ENCODE data around the gene RC3H2.

Gene RC3H2

DNA sequence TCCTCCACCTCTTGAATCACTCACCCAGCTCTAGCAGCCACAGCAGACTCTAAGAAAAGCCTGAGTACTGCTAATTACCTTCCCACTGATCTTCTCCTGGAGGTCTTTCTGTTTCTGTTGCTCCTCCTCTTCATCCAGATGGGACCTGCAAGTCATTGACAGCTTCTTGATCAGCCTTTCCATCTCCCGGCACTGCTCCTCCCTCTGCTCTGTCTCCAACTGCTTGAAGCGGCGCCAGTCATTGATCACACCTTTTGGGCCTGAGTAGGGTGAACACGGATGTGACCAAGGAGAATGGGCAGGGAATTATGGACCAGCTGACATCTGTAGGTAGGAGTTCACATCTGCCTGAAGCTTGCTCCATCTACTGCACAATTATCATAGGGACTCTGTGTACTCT lies 82.2 kb downstream of the RC3H2 start:
- ATAC-seq (ENCODE audit: insufficient read depth, low read depth) (no peak), DNase-seq (no peak)
- H3K4me3 ChIP-seq (ENCODE audit: low read depth in 1 of 2, low read length in 2 of 2) = no peak overlapping the region
- H3K36me3 ChIP-seq (ENCODE audit: insufficient read depth, low read length) = peaks cover 59% of the 10 kb centered on the region
- H3K79me2 ChIP-seq (ENCODE audit: insufficient read depth, low read length) = peaks cover 39% of the 10 kb centered on the region
- TF ChIP-seq, protein P1, sequence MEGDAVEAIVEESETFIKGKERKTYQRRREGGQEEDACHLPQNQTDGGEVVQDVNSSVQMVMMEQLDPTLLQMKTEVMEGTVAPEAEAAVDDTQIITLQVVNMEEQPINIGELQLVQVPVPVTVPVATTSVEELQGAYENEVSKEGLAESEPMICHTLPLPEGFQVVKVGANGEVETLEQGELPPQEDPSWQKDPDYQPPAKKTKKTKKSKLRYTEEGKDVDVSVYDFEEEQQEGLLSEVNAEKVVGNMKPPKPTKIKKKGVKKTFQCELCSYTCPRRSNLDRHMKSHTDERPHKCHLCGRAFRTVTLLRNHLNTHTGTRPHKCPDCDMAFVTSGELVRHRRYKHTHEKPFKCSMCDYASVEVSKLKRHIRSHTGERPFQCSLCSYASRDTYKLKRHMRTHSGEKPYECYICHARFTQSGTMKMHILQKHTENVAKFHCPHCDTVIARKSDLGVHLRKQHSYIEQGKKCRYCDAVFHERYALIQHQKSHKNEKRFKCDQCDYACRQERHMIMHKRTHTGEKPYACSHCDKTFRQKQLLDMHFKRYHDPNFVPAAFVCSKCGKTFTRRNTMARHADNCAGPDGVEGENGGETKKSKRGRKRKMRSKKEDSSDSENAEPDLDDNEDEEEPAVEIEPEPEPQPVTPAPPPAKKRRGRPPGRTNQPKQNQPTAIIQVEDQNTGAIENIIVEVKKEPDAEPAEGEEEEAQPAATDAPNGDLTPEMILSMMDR (IDR thresholded peaks at IDR 0.05; ENCODE audit: borderline replicate concordance, extremely low read depth, low read length, poor library complexity, severe bottlenecking) = no peak
- no peaks in the 10 kb centered on the region for H3K9me3 ChIP-seq (ENCODE audit: insufficient read depth, low read length, severe bottlenecking)
- H3K4me2 ChIP-seq (ENCODE audit: insufficient read depth, low read length) = no peak overlapping the region
- H3K4me1 ChIP-seq (ENCODE audit: insufficient read depth, low read length) = peaks cover 23% of the 10 kb centered on the region
- H2AFZ ChIP-seq (ENCODE audit: low read depth, low read length) = no peak overlapping the region
- peaks cover 12% of the 10 kb centered on the region; the same call in 1 of the 2 replicates for H4K20me1 ChIP-seq (ENCODE audit: insufficient read depth, low read length)
- no peak overlapping the region for H3K9ac ChIP-seq (ENCODE audit: low read depth, low read length)
- no peaks in the 10 kb centered on the region for H3K27me3 ChIP-seq (ENCODE audit: insufficient read depth, low read length, poor library complexity)
- no peak overlapping the region for H3K27ac ChIP-seq (ENCODE audit: low read length)

DNA sequence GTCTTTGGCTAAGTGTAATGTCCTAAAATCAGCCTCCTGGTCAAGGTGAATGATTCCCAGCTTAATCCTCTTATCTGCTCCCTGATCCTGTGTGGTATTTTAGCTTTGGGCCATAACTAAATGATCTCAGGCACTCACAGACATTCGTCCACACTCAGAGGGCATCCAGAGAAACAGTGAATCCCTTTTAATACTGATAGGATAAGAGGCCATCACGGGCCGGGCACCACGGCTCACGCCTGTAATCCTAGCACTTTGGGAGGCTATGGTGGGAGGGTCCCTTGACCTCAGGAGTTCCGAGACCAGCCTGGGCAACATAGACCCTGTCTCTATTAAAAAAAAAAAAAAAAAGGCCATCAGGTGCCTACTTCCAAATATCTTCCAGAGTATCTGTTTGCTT lies 83.1 kb downstream of the RC3H2 start:
- H3K9me3 ChIP-seq (ENCODE audit: insufficient read depth, low read length, severe bottlenecking) = no peaks in the 10 kb centered on the region
- no peak for DNase-seq
- no peaks in the 10 kb centered on the region for H3K27me3 ChIP-seq (ENCODE audit: insufficient read depth, low read length, poor library complexity)
- H3K79me2 ChIP-seq (ENCODE audit: insufficient read depth, low read length) = peaks cover 30% of the 10 kb centered on the region
- no peak for TF ChIP-seq EZH2 (IDR thresholded peaks at IDR 0.05; ENCODE audit: borderline replicate concordance, low read depth, low read length, severe bottlenecking)
- TF ChIP-seq, protein P1 (IDR thresholded peaks at IDR 0.05; ENCODE audit: borderline replicate concordance, extremely low read depth, low read length, poor library complexity, severe bottlenecking) = no peak
- peaks cover 65% of the 10 kb centered on the region for H3K36me3 ChIP-seq (ENCODE audit: insufficient read depth, low read length)
- no peak overlapping the region for H3K9ac ChIP-seq (ENCODE audit: low read depth, low read length)
- H3K27ac ChIP-seq (ENCODE audit: low read length) = no peak overlapping the region
- no peak overlapping the region for H3K4me3 ChIP-seq (ENCODE audit: low read depth in 1 of 2, low read length in 2 of 2)
- peaks cover 6% of the 10 kb centered on the region; the same call in 1 of the 2 replicates for H4K20me1 ChIP-seq (ENCODE audit: insufficient read depth, low read length)
- ATAC-seq (ENCODE audit: insufficient read depth, low read depth) = no peak
- H3K4me1 ChIP-seq (ENCODE audit: insufficient read depth, low read length) = peaks cover 14% of the 10 kb centered on the region
- H3K4me2 ChIP-seq (ENCODE audit: insufficient read depth, low read length) = no peak overlapping the region
- H2AFZ ChIP-seq (ENCODE audit: low read depth, low read length) = no peak overlapping the region

DNA sequence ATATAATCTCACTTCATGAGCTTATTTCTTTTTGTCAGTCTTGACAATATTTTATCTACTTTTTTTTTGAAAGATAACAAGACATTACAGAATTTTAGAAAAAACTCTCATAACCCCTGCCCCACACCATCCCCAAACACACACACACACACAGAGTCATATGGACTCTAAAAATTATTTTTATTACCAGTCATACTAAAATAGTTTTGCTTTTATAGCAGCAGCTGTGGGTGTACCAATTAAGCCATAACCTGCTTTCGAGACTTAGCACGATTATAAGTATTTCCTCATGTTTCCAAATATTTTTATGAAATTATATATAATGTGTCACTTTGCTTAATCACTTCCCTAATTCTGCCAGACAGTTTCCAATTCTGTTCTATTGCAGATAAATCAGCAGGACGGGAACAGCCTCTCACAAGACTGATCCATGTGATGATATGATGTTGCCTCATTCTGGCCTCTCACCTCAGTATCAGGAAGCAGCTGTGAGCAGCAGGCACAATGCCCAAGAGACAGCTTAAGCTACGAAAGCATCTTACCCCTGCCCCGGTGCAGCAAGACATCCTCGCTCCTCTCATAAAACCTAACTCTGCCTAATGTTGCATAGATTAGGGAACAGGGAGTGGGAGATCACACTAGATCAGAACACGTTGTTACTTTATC lies 83.7 kb downstream of the RC3H2 start:
- Histone ChIP-seq H3K36me3 (ENCODE audit: insufficient read depth, low read length) (peaks cover 65% of the 10 kb centered on the region), H3K4me3 (ENCODE audit: low read depth in 1 of 2, low read length in 2 of 2) (no peak overlapping the region), H3K9me3 (ENCODE audit: insufficient read depth, low read length, severe bottlenecking) (no peaks in the 10 kb centered on the region), H3K9ac (ENCODE audit: low read depth, low read length) (no peak overlapping the region), H3K4me2 (ENCODE audit: insufficient read depth, low read length) (no peak overlapping the region), H3K4me1 (ENCODE audit: insufficient read depth, low read length) (peaks cover 8% of the 10 kb centered on the region), H3K27ac (ENCODE audit: low read length) (no peak overlapping the region), H3K79me2 (ENCODE audit: insufficient read depth, low read length) (peaks cover 24% of the 10 kb centered on the region), H4K20me1 (ENCODE audit: insufficient read depth, low read length) (peaks cover 6% of the 10 kb centered on the region; the same call in 1 of the 2 replicates), H3K27me3 (ENCODE audit: insufficient read depth, low read length, poor library complexity) (no peaks in the 10 kb centered on the region), H2AFZ (ENCODE audit: low read depth, low read length) (no peak overlapping the region)
- TF ChIP-seq, protein P1 (IDR thresholded peaks at IDR 0.05; ENCODE audit: borderline replicate concordance, extremely low read depth, low read length, poor library complexity, severe bottlenecking) = no peak
- no peak for TF ChIP-seq EZH2 (IDR thresholded peaks at IDR 0.05; ENCODE audit: borderline replicate concordance, low read depth, low read length, severe bottlenecking)
- ATAC-seq (ENCODE audit: insufficient read depth, low read depth) = no peak
- DNase-seq = no peak

Measured in DND-41 (cell line).